Non-pigmented ciliary epithelial cell (primary cell): Measurements from ENCODE around the gene SH3D21.

Experiments
- DNase-seq: peaks from one replicate; pipeline ENCODE4 v3.0.0-alpha.2; 2010; ENCODE audit warnings: low read depth

The SH3D21 gene

GRCh38 chr1:36359383-36359782 is 53.2 kb downstream of the SH3D21 start:
- DNase-seq, result no peak

GRCh38 chr1:36359911-36360550 is 53.9 kb downstream of the SH3D21 start:
- no peak for DNase-seq

GRCh38 chr1:36365381-36365780 is 59.2 kb downstream of the SH3D21 start:
- no peak for DNase-seq

GRCh38 chr1:36366091-36366661 is 60.0 kb downstream of the SH3D21 start:
- no peak for DNase-seq

- no peak for DNase-seq
These were observed 60.9 kb downstream of the SH3D21 start for GRCh38 chr1:36367066-36367465.

GRCh38 chr1:36367798-36368197 is 61.6 kb downstream of the SH3D21 start:
- no peak for DNase-seq

GRCh38 chr1:36369061-36369861 is 63.1 kb downstream of the SH3D21 start:
- DNase-seq, result no peak
